Mucosa of descending colon (tissue), 3 donors: ENCODE measurements around the gene UNC50. TPM values are rescaled to one million over a fixed set of nuclear protein-coding genes. Genes with fewer than 3 reads are reported as not detected.
"Not testable (repeated sequence)": the region's sequence is repeated elsewhere in the genome, so short reads cannot be mapped to it uniquely, and the experiment has no call there.

ENCODE experiments used
- ATAC-seq: fragments of 200-7000 bp; cut with Tn5 transposase; one replicate; pipeline ENCODE4 v1.9.1; 2020; ENCODE audit warnings: mild to moderate bottlenecking, moderate library complexity
- DNase-seq, 3 donors: peaks; one replicate each; pipeline ENCODE4 v3.0.0-alpha.2; 2020
- H3K36me3 ChIP-seq: fragments of 200-600 bp; one replicate; pipeline ENCODE4 v1.8.0; 2021; ENCODE audit warnings: low read depth, mild to moderate bottlenecking
- H3K4me1 ChIP-seq: fragments of 200-600 bp; one replicate; pipeline ENCODE4 v1.8.0; 2021; ENCODE audit warnings: low read depth, mild to moderate bottlenecking
- H3K4me3 ChIP-seq: fragments of 200-600 bp; one replicate; pipeline ENCODE4 v1.8.0; 2021; ENCODE audit warnings: mild to moderate bottlenecking
- H3K9me3 ChIP-seq: fragments of 200-600 bp; one replicate; pipeline ENCODE4 v1.8.0; 2021; ENCODE audit warnings: mild to moderate bottlenecking
- intact Hi-C, 2 donors: fragments of 100-400 bp; cut with DNase I in 1 of 2; cut with micrococcal nuclease in 1 of 2; formaldehyde crosslinking; loops; one replicate each; pipeline versions ENCODE4 v1.11.0 to v1.11.1; 2022; cut with DNase I, micrococcal nuclease
- total RNA-seq, 3 donors: library from RNA; stranded (reverse); fragmentation: NEBNext Ultra II Directional in 2 of 3; extraction: Animal tissue kit (Norgen Biotek cat#: 25700) in 2 of 3; gene quantifications; one replicate each; pipeline versions ENCODE4 v1.2.1 to v1.2.4, GENCODE V29; 2021 to 2023
- TF ChIP-seq, protein P1 (sequence below): fragments of 200-600 bp; IDR thresholded peaks from one replicate; pipeline ENCODE4 v1.8.0; 2022; ENCODE audit warnings: antibody characterized with exemption, mild to moderate bottlenecking
- donor health status: DM: no; HTN: no; CAD: no; lungs with moderate emphysema.
- donor health status: DM: no; HTN: no; CAD: no.
- donor health status: DM: no; HTN: yes; CAD: no.

The UNC50 gene
- total RNA-seq, 3 donors from 2014 or later = 32.6 to 44.3 (median 35.4) TPM

DNA sequence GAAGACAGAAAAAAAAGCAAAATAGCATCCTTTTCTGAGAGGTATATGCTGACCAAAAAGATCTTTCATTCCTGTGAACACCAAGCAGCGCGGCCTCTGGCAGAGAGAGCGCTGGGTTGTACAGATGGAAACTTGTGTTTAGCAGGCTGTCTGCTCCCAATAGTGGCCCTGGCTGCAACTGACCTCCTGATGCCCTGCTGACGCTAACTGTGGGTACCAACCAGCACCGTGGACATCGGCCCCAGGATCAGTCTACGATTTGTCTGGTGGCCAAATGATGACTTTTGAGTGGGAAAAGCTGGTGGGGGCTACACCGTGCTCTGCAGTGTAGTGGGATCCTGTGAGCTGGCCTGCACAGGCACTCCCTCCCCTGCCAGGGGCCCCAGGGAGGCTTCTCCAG is 15.8 kb upstream of the UNC50 start:
- H3K36me3 ChIP-seq = no peaks in the 10 kb centered on the region
- intact Hi-C loops = no loop called here
- ATAC-seq (no peak), DNase-seq (no peak)
- TF ChIP-seq, protein P1, sequence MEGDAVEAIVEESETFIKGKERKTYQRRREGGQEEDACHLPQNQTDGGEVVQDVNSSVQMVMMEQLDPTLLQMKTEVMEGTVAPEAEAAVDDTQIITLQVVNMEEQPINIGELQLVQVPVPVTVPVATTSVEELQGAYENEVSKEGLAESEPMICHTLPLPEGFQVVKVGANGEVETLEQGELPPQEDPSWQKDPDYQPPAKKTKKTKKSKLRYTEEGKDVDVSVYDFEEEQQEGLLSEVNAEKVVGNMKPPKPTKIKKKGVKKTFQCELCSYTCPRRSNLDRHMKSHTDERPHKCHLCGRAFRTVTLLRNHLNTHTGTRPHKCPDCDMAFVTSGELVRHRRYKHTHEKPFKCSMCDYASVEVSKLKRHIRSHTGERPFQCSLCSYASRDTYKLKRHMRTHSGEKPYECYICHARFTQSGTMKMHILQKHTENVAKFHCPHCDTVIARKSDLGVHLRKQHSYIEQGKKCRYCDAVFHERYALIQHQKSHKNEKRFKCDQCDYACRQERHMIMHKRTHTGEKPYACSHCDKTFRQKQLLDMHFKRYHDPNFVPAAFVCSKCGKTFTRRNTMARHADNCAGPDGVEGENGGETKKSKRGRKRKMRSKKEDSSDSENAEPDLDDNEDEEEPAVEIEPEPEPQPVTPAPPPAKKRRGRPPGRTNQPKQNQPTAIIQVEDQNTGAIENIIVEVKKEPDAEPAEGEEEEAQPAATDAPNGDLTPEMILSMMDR = no peak
- no peaks in the 10 kb centered on the region for H3K9me3 ChIP-seq
- no peaks in the 10 kb centered on the region for H3K4me1 ChIP-seq
- H3K4me3 ChIP-seq = no peak overlapping the region

DNA sequence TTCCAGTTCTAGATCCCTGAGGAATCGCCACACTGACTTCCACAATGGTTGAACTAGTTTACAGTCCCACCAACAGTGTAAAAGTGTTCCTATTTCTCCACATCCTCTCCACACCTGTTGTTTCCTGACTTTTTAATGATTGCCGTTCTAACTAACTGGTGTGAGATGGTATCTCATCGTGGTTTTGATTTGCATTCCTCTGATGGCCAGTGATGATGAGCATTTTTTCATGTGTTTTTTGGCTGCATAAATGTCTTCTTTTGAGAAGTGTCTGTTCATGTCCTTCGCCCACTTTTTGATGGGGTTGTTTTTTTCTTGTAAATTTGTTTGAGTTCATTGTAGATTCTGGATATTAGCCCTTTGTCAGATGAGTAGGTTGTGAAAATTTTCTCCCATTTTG is 13.7 kb upstream of the UNC50 start:
- H3K4me3 ChIP-seq, intact Hi-C loops, DNase-seq, ATAC-seq, H3K4me1 ChIP-seq, H3K9me3 ChIP-seq, H3K36me3 ChIP-seq: not testable (repeated sequence)

DNA sequence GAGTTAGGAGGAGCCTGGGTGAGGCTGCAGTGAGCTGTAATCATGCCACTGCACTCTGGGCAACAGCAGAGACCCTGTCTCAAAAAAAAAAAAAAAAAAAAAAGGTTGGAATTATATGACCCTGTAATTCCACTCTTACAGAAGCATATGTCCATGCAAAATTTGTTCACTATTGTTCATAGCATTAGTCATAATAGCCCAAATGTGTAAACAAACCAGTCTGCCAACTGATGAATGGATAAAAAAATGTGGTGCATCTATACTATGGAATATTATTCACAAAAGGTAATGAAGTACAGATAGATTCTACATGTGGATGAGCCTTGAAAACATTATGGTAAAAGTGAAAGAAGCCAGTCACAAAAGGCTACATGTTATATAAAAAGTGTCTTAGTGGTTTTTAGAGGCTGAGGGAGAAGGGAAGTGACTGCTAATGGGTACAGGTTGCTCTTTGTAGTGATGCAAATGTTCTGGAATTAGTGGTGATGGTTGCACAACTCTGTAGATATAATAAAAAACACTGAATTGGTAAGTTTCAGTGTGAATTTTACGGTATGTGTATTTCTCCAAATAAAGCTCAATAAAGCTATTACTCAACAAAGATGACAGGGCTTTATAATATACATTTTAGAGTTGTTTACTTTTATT is 9.5 kb upstream of the UNC50 start:
- H3K4me1 ChIP-seq = no peaks in the 10 kb centered on the region
- H3K9me3 ChIP-seq = no peaks in the 10 kb centered on the region
- TF ChIP-seq, protein P1 = no peak
- intact Hi-C loops = no loop called here
- H3K4me3 ChIP-seq = no peak overlapping the region
- DNase-seq = no peak
- no peak for ATAC-seq
- no peaks in the 10 kb centered on the region for H3K36me3 ChIP-seq

DNA sequence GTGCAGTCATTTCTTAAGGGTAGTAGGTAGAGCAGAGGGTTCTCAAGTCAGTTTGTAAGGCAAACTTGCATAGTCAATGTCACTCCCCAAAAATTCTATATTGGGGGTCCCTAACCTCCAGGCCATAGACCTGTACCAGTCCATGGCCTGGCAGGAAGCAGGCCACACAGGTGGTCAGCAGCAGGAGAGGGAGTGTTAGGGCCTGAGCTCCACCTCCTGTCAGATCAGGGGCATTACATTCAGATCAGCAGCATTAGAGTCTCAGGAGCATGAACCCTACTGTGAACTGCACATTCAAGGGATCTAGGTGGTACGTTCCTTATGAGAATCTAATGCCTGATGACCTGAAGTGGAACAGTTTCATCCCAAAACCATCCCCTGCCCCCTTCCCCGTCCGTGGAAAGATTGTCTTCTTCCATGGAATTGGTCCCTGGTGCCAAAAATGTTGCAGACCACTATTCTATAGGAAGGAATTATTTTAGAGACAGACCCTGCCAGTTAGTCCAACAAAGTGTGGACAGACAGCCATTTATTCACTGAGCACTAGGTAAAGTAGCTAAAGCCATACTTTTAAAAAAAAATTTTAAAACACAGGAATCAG is 6.8 kb upstream of the UNC50 start:
- no peaks in the 10 kb centered on the region for H3K9me3 ChIP-seq
- peak in 1 of 3 donors; percentile 30 for DNase-seq
- intact Hi-C loops = no loop called here
- TF ChIP-seq, protein P1 = peak; percentile 37
- no peaks in the 10 kb centered on the region for H3K36me3 ChIP-seq
- H3K4me3 ChIP-seq = no peak overlapping the region
- peak; percentile 83 for ATAC-seq
- H3K4me1 ChIP-seq = no peaks in the 10 kb centered on the region

DNA sequence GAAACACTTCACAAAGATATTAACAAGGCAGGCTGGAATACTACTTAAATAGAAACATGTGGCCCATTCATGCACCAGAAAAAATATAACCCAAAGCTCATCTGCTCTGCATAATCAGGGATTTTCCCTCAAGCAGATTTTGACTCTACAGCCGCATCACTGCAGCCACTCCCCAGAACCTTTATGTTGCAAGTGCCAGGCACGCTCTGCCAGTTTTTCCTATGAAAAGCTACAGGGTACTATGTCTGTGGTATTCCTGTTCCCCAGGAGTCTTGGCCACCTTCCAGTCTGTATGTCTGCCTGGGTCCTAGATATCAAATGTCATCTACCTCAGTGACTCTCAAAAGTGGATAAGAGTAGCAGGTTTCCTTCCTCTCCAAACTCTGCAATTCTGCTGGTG is 3.8 kb upstream of the UNC50 start:
- DNase-seq (no peak), ATAC-seq (no peak)
- Histone ChIP-seq H3K4me3 (no peak overlapping the region), H3K9me3 (no peaks in the 10 kb centered on the region), H3K4me1 (peaks cover 8% of the 10 kb centered on the region), H3K36me3 (no peaks in the 10 kb centered on the region)
- TF ChIP-seq, protein P1 = no peak
- intact Hi-C loops = no loop called here

DNA sequence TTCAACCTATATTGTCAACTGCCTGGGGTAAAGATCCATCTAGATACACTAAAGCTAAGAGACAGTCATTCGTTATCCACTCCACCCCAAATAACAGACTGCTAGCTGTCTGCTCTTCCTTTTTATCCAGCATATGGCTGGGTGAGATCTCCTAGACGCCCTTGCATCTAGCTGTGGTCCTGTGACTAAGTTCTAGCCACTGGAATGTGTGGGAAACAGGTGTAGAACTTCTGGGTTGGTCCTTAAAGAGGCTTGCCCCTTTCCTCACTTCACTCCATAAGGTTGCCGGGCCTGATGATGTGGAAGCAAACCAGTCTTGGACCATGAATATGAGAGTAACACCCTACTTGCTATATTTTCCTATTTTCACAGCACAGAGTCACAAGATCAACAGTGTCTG is 3.3 kb upstream of the UNC50 start:
- no peaks in the 10 kb centered on the region for H3K36me3 ChIP-seq
- intact Hi-C loops = no loop called here
- ATAC-seq (no peak), DNase-seq (no peak)
- TF ChIP-seq, protein P1 = no peak
- no peak overlapping the region for H3K4me3 ChIP-seq
- peaks cover 13% of the 10 kb centered on the region for H3K4me1 ChIP-seq
- no peaks in the 10 kb centered on the region for H3K9me3 ChIP-seq
